GM21423 (cell line): Measurements from ENCODE around the gene EDAR.

Experiments used
- ATAC-seq: cut with Tn5 transposase; IDR thresholded peaks from one replicate; pipeline ENCODE4 v1.9.1; 2021; ENCODE audit warnings: mild to moderate bottlenecking, moderate library complexity; ENCODE audit not compliant: unreplicated experiment

The EDAR gene

GRCh38 chr2:108911807-108912628, 77.0 kb downstream of the EDAR start:
- ATAC-seq: no peak

GRCh38 chr2:108911401-108911800, 77.6 kb downstream of the EDAR start:
- no peak for ATAC-seq

- no peak for ATAC-seq
Measured at GRCh38 chr2:108910541-108911396, 78.3 kb downstream of the EDAR start.

GRCh38 chr2:108910011-108910431, 79.0 kb downstream of the EDAR start:
- ATAC-seq: no peak

GRCh38 chr2:108909275-108909823, 79.7 kb downstream of the EDAR start:
- no peak for ATAC-seq

GRCh38 chr2:108908713-108909070, 80.3 kb downstream of the EDAR start:
- ATAC-seq: no peak

GRCh38 chr2:108907822-108908712, 81.0 kb downstream of the EDAR start:
- ATAC-seq: no peak

GRCh38 chr2:108906403-108907077, 82.5 kb downstream of the EDAR start:
- no peak for ATAC-seq

GRCh38 chr2:108905906-108906305, 83.1 kb downstream of the EDAR start:
- ATAC-seq: no peak

- ATAC-seq: no peak
Measured at GRCh38 chr2:108905176-108905575, 83.8 kb downstream of the EDAR start.

- ATAC-seq: no peak
Measured at GRCh38 chr2:108904680-108905079, 84.3 kb downstream of the EDAR start.

- ATAC-seq: no peak
Measured at GRCh38 chr2:108898315-108899082, 90.5 kb downstream of the EDAR start.

- ATAC-seq: no peak
Measured at GRCh38 chr2:108896741-108897140, 92.3 kb downstream of the EDAR start.

GRCh38 chr2:108895188-108895587, 93.8 kb downstream of the EDAR start:
- no peak for ATAC-seq

GRCh38 chr2:108894766-108895165, 94.3 kb downstream of the EDAR start:
- no peak for ATAC-seq

- no peak for ATAC-seq
Measured at GRCh38 chr2:108893277-108893676, 95.7 kb downstream of the EDAR start.

- ATAC-seq: no peak
Measured at GRCh38 chr2:108889907-108890306, 99.1 kb downstream of the EDAR start.

- no peak for ATAC-seq
Measured at GRCh38 chr2:108884619-108885018, 104.4 kb downstream of the EDAR start.

- no peak for ATAC-seq
Measured at GRCh38 chr2:108878276-108878675, 110.7 kb downstream of the EDAR start.
